NCI-H1436 treated with DMSO at 0.1 percent for 48 hours (cell line): ENCODE results near the gene GOPC.
"Not testable (repeated sequence)": the region's sequence is repeated elsewhere in the genome, so short reads cannot be mapped to it uniquely, and the experiment has no call there.

Source experiments
- DNase-seq: peaks from one replicate; lab custom pipeline; 2025; lab: John Stamatoyannopoulos, UW

The GOPC gene

DNA sequence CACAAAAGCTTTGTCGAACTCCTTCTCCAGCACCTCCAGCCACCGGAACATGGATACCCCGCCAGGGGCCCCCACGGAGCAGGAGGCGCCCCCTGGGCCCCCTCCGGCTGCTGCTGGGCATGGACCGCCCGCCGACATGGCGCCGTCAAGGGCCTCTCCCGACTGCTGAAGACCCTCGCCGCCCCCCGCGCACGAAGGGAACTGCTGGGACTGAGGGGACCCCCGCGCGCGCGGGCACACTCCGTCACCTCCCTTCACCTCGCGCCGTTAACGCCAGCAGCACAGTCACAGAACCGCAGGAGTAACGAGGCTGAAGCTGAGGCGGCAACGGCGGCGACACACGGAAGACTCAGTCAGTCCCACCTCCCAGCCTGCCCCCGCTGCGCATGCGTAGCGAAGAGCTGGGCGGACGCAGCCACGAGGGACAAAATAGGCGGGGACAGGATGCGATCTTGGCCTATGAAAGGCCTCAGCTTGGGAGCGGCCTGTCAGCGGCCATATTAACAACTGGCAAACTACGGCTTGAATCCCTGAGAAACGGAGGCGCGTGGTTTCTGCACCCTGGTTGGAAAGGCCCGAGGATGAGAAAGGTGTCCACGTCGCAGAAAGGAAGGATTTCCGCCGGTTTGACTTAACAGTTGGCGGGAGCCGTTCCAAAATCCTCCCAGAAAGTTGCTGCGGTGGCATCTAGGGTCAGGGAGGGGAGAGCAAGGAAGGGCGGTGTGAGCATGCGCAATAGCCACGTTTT, at the start of gene GOPC:
Gene GOPC (minus strand): TSS at position 361 of the 748 bp plus-strand sequence. CDS start 223 bp downstream, at position 138.
- peak; percentile 79 for DNase-seq

- DNase-seq = not testable (repeated sequence)
Measured at GRCh38 chr6:117651984-117652383, 49.7 kb upstream of the GOPC start.

- no peak for DNase-seq
Measured at GRCh38 chr6:117642976-117643375, 40.7 kb upstream of the GOPC start.

GRCh38 chr6:117637770-117638169, 35.5 kb upstream of the GOPC start:
- no peak for DNase-seq

DNA sequence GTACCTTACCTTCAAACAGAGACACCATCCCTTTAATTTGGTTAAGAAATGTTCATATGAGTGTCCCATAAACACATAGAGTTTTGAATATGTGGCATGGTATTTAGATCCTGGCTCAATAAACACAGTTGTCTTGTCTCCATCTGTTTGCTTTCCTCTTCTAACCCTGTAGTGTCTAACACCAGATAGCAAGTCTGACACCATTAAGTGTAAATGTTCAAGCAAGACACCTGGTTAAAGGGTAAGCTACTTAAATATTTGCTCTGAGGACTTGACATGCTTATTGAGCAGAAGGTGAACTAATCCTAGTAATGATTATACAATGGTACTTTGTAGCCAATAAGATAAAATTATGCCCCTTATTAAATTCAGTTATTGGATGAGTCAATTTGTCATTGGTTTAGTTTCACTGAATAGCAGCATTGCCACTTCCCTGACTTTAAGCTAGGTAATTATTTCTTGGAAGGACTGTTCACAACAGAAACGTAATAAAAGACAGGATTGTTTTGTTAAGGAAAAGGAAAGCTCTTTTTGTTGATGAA, 26.9 kb upstream of the GOPC start:
- DNase-seq = no peak

DNA sequence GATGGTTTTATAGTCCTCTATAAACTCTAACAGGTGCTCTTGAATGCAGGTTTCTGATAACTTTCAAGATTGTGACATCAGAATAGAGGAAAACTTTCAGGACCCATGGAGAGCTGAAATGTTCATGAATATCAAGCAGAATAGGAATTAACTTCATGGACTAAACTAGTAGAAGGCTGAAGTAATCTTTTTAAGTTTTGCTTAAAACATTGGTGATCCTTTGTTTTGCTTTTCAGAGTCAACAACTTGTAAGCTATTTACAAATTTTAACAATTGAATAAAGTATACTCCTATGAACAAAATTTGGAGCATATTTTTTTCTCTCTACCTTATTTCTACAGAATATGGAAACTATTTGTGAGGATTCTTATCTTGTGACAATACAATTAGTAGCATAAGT, 25.2 kb upstream of the GOPC start:
- DNase-seq = no peak

- DNase-seq = no peak
Measured at GRCh38 chr6:117624869-117625481, 22.7 kb upstream of the GOPC start.

- no peak for DNase-seq
Measured at GRCh38 chr6:117619178-117619577, 16.9 kb upstream of the GOPC start.

GRCh38 chr6:117617210-117618035, 15.1 kb upstream of the GOPC start:
- no peak for DNase-seq

GRCh38 chr6:117616391-117617209, 14.3 kb upstream of the GOPC start:
- DNase-seq = no peak

DNA sequence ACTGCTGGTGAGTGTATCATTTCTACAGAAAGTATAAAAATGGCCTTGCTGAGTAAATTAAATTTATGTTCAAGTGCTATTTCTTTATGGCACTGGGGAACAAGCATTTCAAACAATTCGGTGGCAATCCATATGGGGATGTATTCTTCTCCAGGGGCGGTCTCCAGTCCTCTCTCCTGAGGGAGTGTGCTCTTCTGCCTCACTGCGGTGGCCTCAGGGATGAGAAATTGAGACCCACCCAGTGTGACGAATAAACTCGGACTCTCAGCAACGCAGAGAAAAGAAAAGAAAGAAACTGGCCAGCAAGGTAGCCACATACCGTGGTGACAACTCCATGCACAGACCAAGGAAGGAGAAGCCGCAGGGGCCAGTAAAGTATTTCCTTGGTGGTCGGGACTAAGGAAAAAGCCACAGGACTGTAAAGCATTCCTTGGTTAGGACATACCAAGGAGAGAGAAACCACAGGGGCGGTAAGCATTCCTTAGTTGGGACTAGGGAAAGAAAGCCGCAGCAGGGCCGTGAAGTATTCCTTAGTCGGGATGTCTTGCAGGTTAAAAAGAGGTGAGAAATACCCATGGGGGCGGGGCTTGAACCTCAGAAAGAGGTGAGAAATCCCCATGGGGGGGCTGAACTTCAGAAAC, 13.6 kb upstream of the GOPC start:
- no peak for DNase-seq

- DNase-seq = no peak
Measured at GRCh38 chr6:117613920-117614560, 11.7 kb upstream of the GOPC start.

GRCh38 chr6:117607511-117607910, 5.2 kb upstream of the GOPC start:
- no peak for DNase-seq

DNA sequence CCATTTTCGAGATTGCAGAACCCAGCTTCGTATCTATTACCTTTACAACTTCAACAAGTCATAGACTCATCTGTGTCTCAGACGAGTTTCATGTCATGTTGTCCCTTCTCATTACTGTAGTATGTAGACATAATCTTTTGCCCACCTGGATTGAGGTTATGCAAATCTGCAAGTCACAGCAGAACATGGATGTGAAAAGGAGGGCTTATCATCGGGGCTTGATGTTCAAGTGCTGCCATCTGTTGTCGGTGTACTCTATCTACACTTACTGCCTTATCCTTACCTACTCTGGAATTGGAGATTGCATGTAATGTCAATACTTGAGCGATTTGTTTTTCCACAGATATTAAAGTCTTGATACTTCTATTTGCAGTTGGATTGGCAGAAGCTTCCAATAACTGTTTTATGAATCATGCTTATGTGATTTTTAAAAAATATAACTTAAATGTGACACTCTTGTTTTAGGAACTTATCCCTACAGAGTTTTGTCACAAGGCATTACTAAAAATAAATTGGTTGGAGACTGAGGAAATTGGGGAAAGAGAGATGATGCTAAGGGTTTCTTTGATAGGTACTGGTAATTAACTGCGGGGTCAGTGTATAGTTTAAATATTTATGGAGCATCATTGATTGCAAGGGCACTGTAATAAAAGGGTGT, 3.0 kb upstream of the GOPC start:
- no peak for DNase-seq

GRCh38 chr6:117603821-117604220, 1.5 kb upstream of the GOPC start:
- DNase-seq = no peak

GRCh38 chr6:117602899-117603588, 733 bp upstream of the GOPC start:
- DNase-seq = no peak

GRCh38 chr6:117601811-117602150, 530 bp downstream of the GOPC start:
- DNase-seq = no peak

- DNase-seq = no peak
Measured at GRCh38 chr6:117600008-117600743, 2.1 kb downstream of the GOPC start.

GRCh38 chr6:117597755-117598154, 4.6 kb downstream of the GOPC start:
- no peak for DNase-seq
